Osteoblast (primary cell): ENCODE measurements around the gene SLC10A6. TPM values are rescaled to one million over a fixed set of nuclear protein-coding genes. Genes with fewer than 3 reads are reported as not detected.

Experiments
- DNase-seq: peaks from one replicate; pipeline ENCODE4 v3.0.0; 2011; ENCODE audit warnings: low spot score, mixed read lengths; ENCODE audit not compliant: insufficient read length; ENCODE audit errors: missing footprints
- H2AFZ ChIP-seq: 2 replicates; pipeline ENCODE4 v1.6.0; 2011; ENCODE audit warnings: mild to moderate bottlenecking, low read length
- H3K27ac ChIP-seq: 2 replicates; pipeline ENCODE4 v1.5.1; 2011; ENCODE audit warnings: mild to moderate bottlenecking, low read depth, low read length, moderate library complexity
- H3K27me3 ChIP-seq: 2 replicates; pipeline ENCODE4 v1.6.0; 2012; ENCODE audit warnings: mild to moderate bottlenecking, control low read depth, inconsistent platforms, low read length, moderate library complexity; ENCODE audit not compliant: insufficient read depth
- H3K36me3 ChIP-seq: 2 replicates; pipeline ENCODE4 v1.5.1; 2011; ENCODE audit warnings: mild to moderate bottlenecking, low read length, control low read depth, moderate library complexity; ENCODE audit not compliant: insufficient read depth
- H3K4me1 ChIP-seq: 2 replicates; pipeline ENCODE4 v1.5.1; 2011; ENCODE audit warnings: mild to moderate bottlenecking, low read length, control low read depth, moderate library complexity; ENCODE audit not compliant: insufficient read depth
- H3K4me2 ChIP-seq: 2 replicates; pipeline ENCODE4 v1.6.0; 2011; ENCODE audit warnings: mild to moderate bottlenecking, low read length; ENCODE audit not compliant: insufficient read depth
- H3K4me3 ChIP-seq: fragments of 200-600 bp; sonication (generic); 3 replicates; pipeline ENCODE4 v1.5.1; 2012; ENCODE audit warnings: mild to moderate bottlenecking, low read length, inconsistent platforms; ENCODE audit not compliant: insufficient read depth
- H3K79me2 ChIP-seq: 2 replicates; pipeline ENCODE4 v1.6.0; 2012; ENCODE audit warnings: mild to moderate bottlenecking, low read length, control low read depth, inconsistent platforms; ENCODE audit not compliant: insufficient read depth
- H3K9me3 ChIP-seq: 2 replicates; pipeline ENCODE4 v1.5.1; 2011; ENCODE audit warnings: low read depth, low read length, control low read depth
- H4K20me1 ChIP-seq: 2 replicates; pipeline ENCODE4 v1.6.0; 2012; ENCODE audit warnings: mild to moderate bottlenecking, low read length, control low read depth; ENCODE audit not compliant: insufficient read depth
- CTCF ChIP-seq: IDR thresholded peaks from 2 replicates; pipeline ENCODE4 v1.5.1; 2011; ENCODE audit warnings: mild to moderate bottlenecking, low read depth, low read length, moderate library complexity; ENCODE audit errors: extremely low read depth
- total RNA-seq: library from RNA; depleted of rRNA; stranded (reverse); fragments of >200 nt; gene quantifications from 2 replicates; pipeline ENCODE4 v1.2.3, GENCODE V29; 2012

Gene SLC10A6
- total RNA-seq, 1 donor, result not detected

- Histone ChIP-seq H4K20me1 (no peaks in the 10 kb centered on the region), H3K36me3 (no peaks in the 10 kb centered on the region), H3K79me2 (no peaks in the 10 kb centered on the region), H2AFZ (no peak overlapping the region), H3K27me3 (no peaks in the 10 kb centered on the region), H3K4me3 (no peak overlapping the region), H3K4me1 (no peaks in the 10 kb centered on the region), H3K9me3 (no peaks in the 10 kb centered on the region), H3K4me2 (no peak overlapping the region), H3K27ac (no peak overlapping the region)
- TF ChIP-seq CTCF, result peak; percentile 78
- DNase-seq, result peak; percentile 87
Measured at GRCh38 chr4:86895692-86896488, 46.7 kb upstream of the SLC10A6 start.

GRCh38 chr4:86894455-86894854 is 45.3 kb upstream of the SLC10A6 start:
- Histone ChIP-seq H3K4me2 (no peak overlapping the region), H3K27ac (no peak overlapping the region), H3K9me3 (no peaks in the 10 kb centered on the region), H4K20me1 (no peaks in the 10 kb centered on the region), H3K4me3 (no peak overlapping the region), H3K79me2 (no peaks in the 10 kb centered on the region), H3K36me3 (no peaks in the 10 kb centered on the region), H2AFZ (peak overlapping the region; percentile 52), H3K4me1 (no peaks in the 10 kb centered on the region), H3K27me3 (no peaks in the 10 kb centered on the region)
- no peak for TF ChIP-seq CTCF
- no peak for DNase-seq

- Histone ChIP-seq H3K79me2 (no peaks in the 10 kb centered on the region), H3K9me3 (no peaks in the 10 kb centered on the region), H3K27ac (no peak overlapping the region), H3K4me1 (no peaks in the 10 kb centered on the region), H2AFZ (no peak overlapping the region), H3K36me3 (no peaks in the 10 kb centered on the region), H4K20me1 (no peaks in the 10 kb centered on the region), H3K4me2 (peak overlapping the region; percentile 95), H3K27me3 (no peaks in the 10 kb centered on the region), H3K4me3 (no peak overlapping the region)
- no peak for DNase-seq
- TF ChIP-seq CTCF, result no peak
Measured at GRCh38 chr4:86893136-86893535, 44.0 kb upstream of the SLC10A6 start.

- TF ChIP-seq CTCF, result no peak
- no peaks in the 10 kb centered on the region for H3K4me1 ChIP-seq
- peak overlapping the region; percentile 81 for H3K4me3 ChIP-seq
- H3K27me3 ChIP-seq, result no peaks in the 10 kb centered on the region
- H3K27ac ChIP-seq, result no peak overlapping the region
- H2AFZ ChIP-seq, result peak overlapping the region; percentile 93
- no peaks in the 10 kb centered on the region for H3K36me3 ChIP-seq
- no peaks in the 10 kb centered on the region for H3K79me2 ChIP-seq
- no peak for DNase-seq
- H3K4me2 ChIP-seq, result peak overlapping the region; percentile 95
- no peaks in the 10 kb centered on the region for H4K20me1 ChIP-seq
- H3K9me3 ChIP-seq, result no peaks in the 10 kb centered on the region
Measured at GRCh38 chr4:86892636-86892960, 43.4 kb upstream of the SLC10A6 start.
